Measurements from ENCODE around the gene TREML2.

- no peak for TF ChIP-seq POLR2A (IDR thresholded peaks at IDR 0.05; ENCODE audit: extremely low read depth, insufficient read length)
- no peak for TF ChIP-seq CTCF (IDR thresholded peaks at IDR 0.05; ENCODE audit: low read depth, low read length)
- TF ChIP-seq MAX (IDR thresholded peaks at IDR 0.05; ENCODE audit: low read depth, low read length): no peak
Observed at GRCh38 chr6:41197234-41197633, 3.7 kb downstream of the TREML2 start.

All from NB4 (cell line).